HPDE6-E6E7 (cell line): Measurements from ENCODE around the gene LRIT2.

Experiments used
- DNase-seq: peaks from one replicate; pipeline ENCODE4 v3.0.0; 2011; ENCODE audit warnings: missing footprints; ENCODE audit errors: extremely low spot score

The LRIT2 gene

DNA sequence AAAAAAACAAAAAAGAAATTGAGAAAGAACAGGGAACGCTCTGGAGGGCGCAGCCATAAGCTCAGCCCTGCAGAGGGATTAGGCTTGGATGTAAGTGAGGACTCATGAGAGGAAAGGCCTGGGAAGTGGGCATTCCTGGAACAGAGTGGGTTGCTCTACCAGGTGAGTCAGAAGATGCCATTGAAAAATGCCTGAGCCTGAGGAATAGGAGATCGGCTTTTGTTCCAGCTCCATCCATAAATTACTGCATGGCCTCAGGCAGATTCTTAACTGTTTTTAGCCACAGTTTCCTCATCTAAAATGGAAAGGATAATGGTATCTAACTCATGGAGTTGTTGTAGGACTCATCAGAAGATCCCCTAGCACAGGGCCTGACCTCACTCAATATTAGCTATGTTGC, 18.4 kb upstream of the LRIT2 start:
- no peak for DNase-seq

- no peak for DNase-seq
Measured at GRCh38 chr10:84241185-84241790, 15.9 kb upstream of the LRIT2 start, which contains the start of gene LRIT1. LRIT1 (minus strand) TSS chr10:84241546; CDS start chr10:84241439, 107 bp downstream.

DNA sequence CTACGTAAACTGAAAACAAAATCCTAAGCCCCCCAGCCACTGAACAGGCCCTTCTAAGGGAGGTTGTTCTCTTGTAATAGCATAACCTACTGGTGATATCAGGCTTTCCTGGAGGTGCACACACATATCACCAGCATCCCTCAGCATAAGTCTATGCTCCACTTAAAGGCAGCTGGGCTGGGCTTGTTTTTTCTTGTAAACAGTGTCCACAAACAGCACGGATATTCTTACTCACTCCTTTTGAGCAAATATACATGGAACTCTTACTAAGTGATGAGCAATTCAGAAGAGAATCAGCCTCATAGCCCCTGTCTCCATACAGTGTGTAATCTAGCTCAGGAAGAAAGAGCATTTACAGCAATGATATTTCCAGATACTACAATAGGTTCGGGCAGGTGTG, 13.6 kb upstream of the LRIT2 start:
- no peak for DNase-seq

- DNase-seq: no peak
Measured at GRCh38 chr10:84237199-84238051, 12.1 kb upstream of the LRIT2 start.

- no peak for DNase-seq
Measured at GRCh38 chr10:84236807-84237198, 11.5 kb upstream of the LRIT2 start.

DNA sequence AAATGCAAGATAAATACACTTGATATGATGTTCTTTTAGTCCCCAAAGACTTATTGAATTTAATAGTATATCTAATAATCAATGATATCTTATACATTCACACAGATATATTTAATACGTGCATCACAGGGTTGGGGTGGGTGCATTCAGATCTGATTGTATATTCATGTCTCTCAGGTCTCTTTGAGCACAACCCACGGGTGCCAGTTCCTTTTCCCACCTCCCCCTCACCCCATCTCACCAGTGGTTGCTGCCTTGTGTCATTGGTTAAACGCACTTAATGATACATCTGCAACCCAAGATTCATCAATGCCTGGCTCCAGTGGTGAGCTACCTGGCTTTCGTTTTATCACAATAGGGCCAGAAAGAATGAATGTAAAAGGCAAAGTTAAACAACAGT, 9.8 kb upstream of the LRIT2 start:
- no peak for DNase-seq

- no peak for DNase-seq
Measured at GRCh38 chr10:84234479-84234878, 9.1 kb upstream of the LRIT2 start.

- no peak for DNase-seq
Measured at GRCh38 chr10:84233940-84234339, 8.6 kb upstream of the LRIT2 start.

DNA sequence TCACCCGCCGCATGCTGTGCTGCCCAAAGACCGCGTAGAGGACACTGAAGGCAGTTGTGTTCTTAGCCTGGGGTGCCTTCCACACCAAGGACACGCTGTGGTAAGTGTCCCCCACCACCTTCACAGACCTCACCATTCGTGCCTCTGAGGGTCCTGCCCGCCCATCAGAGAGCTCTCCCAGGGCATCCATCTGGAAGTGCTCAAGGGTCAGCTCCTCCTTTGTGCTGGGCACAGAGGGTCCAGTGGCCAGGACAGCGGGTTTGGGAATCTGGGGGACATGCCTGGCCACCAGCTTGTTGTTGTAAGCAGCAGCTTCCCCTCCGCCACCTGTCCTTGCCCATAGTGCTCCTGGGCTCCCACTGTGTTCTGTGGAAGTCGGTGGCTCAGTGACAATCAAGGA, 7.0 kb upstream of the LRIT2 start:
- DNase-seq: no peak

DNA sequence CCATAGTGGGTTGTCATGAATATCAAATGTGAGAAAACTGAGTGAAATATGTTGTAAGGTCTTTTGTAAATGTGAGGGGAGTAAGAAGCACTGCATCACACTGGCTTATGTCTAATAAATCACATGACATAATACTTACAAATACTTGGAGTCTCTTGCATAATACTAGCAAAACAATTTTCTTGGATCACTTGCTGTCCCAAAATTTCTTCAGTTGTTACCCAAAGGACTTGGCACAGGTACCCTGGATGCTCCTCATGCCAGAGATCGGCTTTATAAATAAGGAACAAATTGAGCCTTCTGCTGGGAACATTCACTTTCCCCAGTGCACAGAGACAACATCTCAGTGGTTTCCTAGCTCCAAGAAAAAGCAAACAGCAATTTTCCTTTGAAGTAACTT, 5.0 kb upstream of the LRIT2 start:
- DNase-seq: no peak

GRCh38 chr10:84227810-84228209, 2.5 kb upstream of the LRIT2 start:
- DNase-seq: no peak

DNA sequence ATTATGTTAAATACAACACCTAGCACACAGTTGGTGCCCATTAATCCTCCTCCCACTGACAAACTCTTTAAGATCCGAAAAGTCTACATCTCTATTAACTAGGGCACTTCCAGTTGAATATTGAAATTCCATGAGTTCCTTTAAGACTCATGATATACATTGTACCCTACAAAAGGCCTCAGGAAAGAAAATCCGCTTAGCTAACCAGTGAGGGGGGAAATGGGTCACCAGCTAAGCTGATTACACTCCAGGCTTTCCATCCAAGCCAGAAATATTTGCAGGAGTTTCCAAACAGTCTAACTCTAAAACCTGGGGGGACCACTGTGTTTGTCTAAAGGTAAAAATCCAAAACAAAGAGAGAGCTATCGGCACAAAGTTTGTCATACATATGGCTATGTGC, 1.3 kb upstream of the LRIT2 start:
- DNase-seq: no peak

GRCh38 chr10:84224411-84225028, 824 bp downstream of the LRIT2 start:
- DNase-seq: no peak

- DNase-seq: no peak
Measured at GRCh38 chr10:84221916-84222315, 3.4 kb downstream of the LRIT2 start.

DNA sequence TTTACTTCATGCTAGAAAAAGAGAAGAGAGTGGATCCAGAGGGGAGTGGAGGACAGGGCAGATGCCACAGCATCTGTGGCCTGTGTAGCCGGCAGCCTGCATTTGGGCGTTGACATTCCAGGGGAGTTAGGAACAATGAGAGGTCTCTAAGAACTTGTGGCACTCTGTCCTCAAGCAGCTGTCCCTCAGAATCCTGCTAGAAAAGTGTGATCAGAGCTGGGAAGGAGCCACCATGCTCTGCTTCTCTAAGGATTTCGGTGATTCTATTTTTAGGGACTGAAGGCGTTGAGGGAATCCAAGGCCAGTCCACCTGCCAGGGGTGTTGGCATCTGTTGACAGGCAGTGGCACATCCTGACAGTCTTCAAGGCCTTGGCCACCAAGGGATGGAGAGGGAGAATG, 7.6 kb downstream of the LRIT2 start:
- no peak for DNase-seq

- DNase-seq: no peak
Measured at GRCh38 chr10:84216834-84217233, 8.5 kb downstream of the LRIT2 start.

DNA sequence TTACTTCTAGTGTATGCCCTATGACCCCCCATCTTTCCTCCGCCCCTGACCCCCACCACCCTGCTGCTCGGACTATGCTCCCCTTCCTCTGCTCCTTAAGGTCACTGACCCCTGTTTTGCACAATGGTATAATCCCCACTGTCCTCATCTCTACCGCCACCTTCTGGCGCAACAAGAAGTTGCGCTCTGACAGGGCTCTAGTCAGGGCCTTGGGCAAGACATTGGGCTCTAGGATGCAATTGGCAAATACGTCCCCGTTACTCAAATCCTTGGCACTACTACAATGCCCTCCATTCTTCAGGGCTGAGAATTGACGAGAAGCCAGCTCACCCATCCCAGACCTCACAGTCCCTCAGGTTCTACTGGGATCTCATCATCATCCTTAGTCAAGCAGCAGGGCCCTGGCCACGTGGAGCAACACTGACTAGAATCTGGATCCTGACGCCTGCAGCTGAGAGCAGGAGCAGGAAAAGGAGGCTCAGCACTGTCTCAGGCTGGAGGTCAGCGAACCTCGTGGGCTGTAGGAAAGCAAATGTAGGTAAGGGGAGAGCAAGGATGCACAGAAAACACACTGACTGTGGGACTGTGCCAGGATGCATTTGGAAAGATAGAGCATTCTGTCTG, 10.6 kb downstream of the LRIT2 start:
- DNase-seq: no peak

DNA sequence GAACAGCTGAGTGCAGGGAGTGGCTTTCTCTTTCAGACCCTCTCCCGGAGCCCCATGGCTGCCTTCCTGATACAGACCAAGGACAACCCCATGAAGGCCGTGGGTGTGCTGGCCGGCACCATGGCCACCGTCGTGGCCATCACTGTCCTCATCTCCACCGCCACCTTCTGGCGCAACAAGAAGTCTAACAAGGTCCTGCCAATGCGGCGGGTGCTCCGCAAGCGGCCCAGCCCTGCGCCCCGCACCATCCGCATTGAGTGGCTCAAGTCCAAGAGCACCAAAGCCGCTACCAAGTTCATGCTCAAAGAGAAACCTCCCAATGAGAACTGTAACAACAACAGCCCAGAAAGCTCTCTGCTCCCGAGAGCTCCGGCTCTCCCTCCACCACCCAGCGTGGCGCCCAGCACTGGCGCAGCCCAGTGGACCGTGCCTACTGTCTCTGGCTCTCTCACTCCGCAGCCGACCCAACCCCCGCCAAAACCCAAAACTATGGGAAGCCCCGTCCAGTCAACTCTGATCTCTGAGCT, 11.2 kb downstream of the LRIT2 start:
- no peak for DNase-seq

DNA sequence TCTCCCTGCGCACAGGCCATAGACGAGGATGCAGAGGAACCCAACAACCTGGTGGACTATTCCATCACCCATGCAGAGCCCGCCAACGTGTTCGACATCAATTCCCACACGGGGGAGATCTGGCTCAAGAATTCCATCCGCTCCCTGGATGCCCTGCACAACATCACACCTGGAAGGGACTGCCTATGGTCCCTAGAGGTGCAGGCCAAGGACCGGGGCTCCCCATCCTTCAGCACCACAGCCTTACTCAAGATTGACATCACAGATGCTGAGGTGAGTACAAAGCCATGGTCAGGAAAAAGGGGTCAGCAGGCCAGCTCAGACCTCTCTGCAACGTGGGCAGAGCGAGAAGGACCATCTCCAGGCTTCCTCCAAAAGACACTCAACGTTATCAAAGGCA, 12.3 kb downstream of the LRIT2 start:
- DNase-seq: no peak

DNA sequence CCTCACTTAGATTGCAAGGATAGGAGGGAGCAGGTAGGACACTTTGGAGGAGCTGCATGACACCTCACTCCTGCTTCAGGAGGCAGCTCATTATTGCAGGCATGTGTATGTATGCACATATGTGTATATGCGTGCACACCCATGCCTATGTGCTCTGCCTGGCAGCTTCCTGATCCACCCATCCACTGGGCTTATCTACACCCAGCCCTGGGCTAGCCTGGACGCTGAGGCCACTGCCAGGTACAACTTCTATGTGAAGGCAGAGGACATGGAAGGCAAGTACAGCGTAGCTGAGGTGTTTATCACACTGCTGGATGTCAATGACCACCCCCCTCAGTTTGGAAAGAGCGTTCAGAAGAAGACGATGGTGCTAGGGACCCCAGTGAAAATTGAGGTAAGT, 13.3 kb downstream of the LRIT2 start:
- no peak for DNase-seq

DNA sequence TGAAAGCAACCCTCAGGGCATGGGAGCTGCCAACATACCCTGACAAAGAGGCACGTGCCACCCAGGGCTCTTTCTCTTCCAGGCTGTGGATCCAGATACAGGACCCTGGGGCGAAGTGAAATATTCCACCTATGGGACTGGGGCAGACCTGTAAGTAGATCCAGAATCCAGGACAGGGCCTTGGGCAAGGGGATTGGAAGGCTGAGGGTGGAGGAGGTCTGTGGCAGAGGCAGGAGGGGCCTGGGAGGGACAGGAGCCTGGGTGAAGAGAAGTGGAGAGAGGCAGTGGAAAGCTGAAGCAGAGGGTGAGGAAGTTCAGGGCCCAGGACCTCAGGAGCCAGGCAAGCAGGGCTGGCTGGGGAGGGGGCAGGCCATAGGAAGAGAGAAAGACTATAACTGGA, 13.8 kb downstream of the LRIT2 start:
- DNase-seq: no peak

- DNase-seq: no peak
Measured at GRCh38 chr10:84208023-84208422, 17.3 kb downstream of the LRIT2 start.
